Naive thymus-derived CD8-positive, alpha-beta T cell (primary cell): Measurements from ENCODE around the gene ARHGAP36. TPM values are rescaled to one million over a fixed set of nuclear protein-coding genes. Genes with fewer than 3 reads are reported as not detected.

Experiments used
- ATAC-seq, 2 donors: fragments of 150-1000 bp; cut with Tn5 transposase in 1 of 2; sonication (Bioruptor Pico), chemical (Tn5 transposase) in 1 of 2; 1 replicate in 1 of 2; 2 replicates in 1 of 2; pipeline ENCODE4 v1.10.0; 2021; ENCODE audit warnings: mild to moderate bottlenecking in 2 of 2, moderate library complexity in 2 of 2
- POLR2A ChIA-PET: fragments of 350-600 bp; sonication (Branson Sonifier 250); formaldehyde crosslinking; loops from one replicate; lab custom pipeline; 2021; ENCODE audit warnings: antibody characterized with exemption; lab: Charles Lee
- DNase-seq, 10 donors: peaks; one replicate each; pipeline versions ENCODE4 v3.0.0 to v3.0.0-alpha.2; 2020 to 2022
- H3K27ac Mint-ChIP-seq, 10 donors: one replicate each; pipeline ENCODE4 v1.8.0; 2020 to 2022; ENCODE audit warnings: mild to moderate bottlenecking in 10 of 10, mixed read lengths in 10 of 10, moderate library complexity in 4 of 10, inconsistent platforms in 1 of 10
- H3K27me3 Mint-ChIP-seq, 5 donors: one replicate each; pipeline ENCODE4 v1.8.0; 2021 to 2022; ENCODE audit warnings: mixed read lengths in 5 of 5
- H3K36me3 Mint-ChIP-seq, 3 donors: one replicate each; pipeline ENCODE4 v1.8.0; 2020 to 2022; ENCODE audit warnings: mixed read lengths in 3 of 3, mild to moderate bottlenecking in 2 of 3, inconsistent platforms in 1 of 3
- H3K4me1 Mint-ChIP-seq, 4 donors: one replicate each; pipeline ENCODE4 v1.8.0; 2021 to 2022; ENCODE audit warnings: mixed read lengths in 4 of 4
- H3K4me3 Mint-ChIP-seq, 10 donors: one replicate each; pipeline ENCODE4 v1.8.0; 2020 to 2022; ENCODE audit warnings: mild to moderate bottlenecking in 10 of 10, mixed read lengths in 10 of 10, moderate library complexity in 6 of 10, inconsistent platforms in 1 of 10
- H3K9me3 Mint-ChIP-seq, 9 donors: one replicate each; pipeline ENCODE4 v1.8.0; 2020 to 2022; ENCODE audit warnings: mixed read lengths in 9 of 9, mild to moderate bottlenecking in 3 of 9, inconsistent platforms in 1 of 9, moderate library complexity in 1 of 9
- polyA plus RNA-seq, 3 donors: library from polyadenylated mRNA; unstranded; fragments of 300-500 nt; fragmentation: Illumina TruSeq; gene quantifications; one replicate each; pipeline ENCODE4 v1.2.3, GENCODE V29; 2021
- total RNA-seq, 8 experiments: library from RNA in 2 of 8; stranded (reverse) in 2 of 8; gene quantifications; one replicate each; pipeline ENCODE4 v1.2.3 and lab custom pipeline; 2021 to 2026

The ARHGAP36 gene
- not detected for total RNA-seq
- not detected for polyA plus RNA-seq
- total RNA-seq (lab: John Stamatoyannopoulos, UW): 0 reads per million in 6 experiments

- Mint-ChIP-seq H3K9me3 (peaks cover 0 to 5% (median 0%) of the 10 kb centered on the region in 9 donors), H3K27ac (no peak within 1 kb of the TSS), H3K36me3 (no peaks in the 10 kb centered on the region), H3K4me3 (no peak within 1 kb of the TSS), H3K4me1 (no peaks in the 10 kb centered on the region), H3K27me3 (peaks cover 7 to 29% (median 13%) of the 10 kb centered on the region in 5 donors)
- ATAC-seq: no peak
- DNase-seq: no peak
- POLR2A ChIA-PET: no interaction called here
Observed at GRCh38 chrX:131058136-131058868, at the start of gene ARHGAP36. ARHGAP36 (plus strand) TSS chrX:131058346; CDS start chrX:131081666, 23,320 bp downstream.

GRCh38 chrX:131010186-131010585, 48.0 kb upstream of the ARHGAP36 start:
- no peak for DNase-seq
- H3K9me3 Mint-ChIP-seq: no peaks in the 10 kb centered on the region
- H3K27me3 Mint-ChIP-seq: peaks cover 0 to 16% (median 2%) of the 10 kb centered on the region in 5 donors
- H3K27ac Mint-ChIP-seq: no peak overlapping the region
- no peaks in the 10 kb centered on the region for H3K36me3 Mint-ChIP-seq
- ATAC-seq: no peak
- peaks cover 0 to 2% (median 0%) of the 10 kb centered on the region in 4 donors for H3K4me1 Mint-ChIP-seq
- POLR2A ChIA-PET: no interaction called here
- no peak overlapping the region for H3K4me3 Mint-ChIP-seq

- POLR2A ChIA-PET: no interaction called here
- H3K9me3 Mint-ChIP-seq: peaks cover 0 to 11% (median 0%) of the 10 kb centered on the region in 9 donors
- no peak overlapping the region for H3K4me3 Mint-ChIP-seq
- peaks cover 0 to 6% (median 0%) of the 10 kb centered on the region in 3 donors for H3K36me3 Mint-ChIP-seq
- H3K27me3 Mint-ChIP-seq: peaks cover 7 to 58% (median 15%) of the 10 kb centered on the region in 5 donors
- DNase-seq (no peak), ATAC-seq (no peak)
- H3K4me1 Mint-ChIP-seq: no peaks in the 10 kb centered on the region
- no peak overlapping the region for H3K27ac Mint-ChIP-seq
Observed at GRCh38 chrX:131025336-131025735, 32.8 kb upstream of the ARHGAP36 start.

GRCh38 chrX:131032354-131033230, 25.6 kb upstream of the ARHGAP36 start:
- ATAC-seq (no peak), DNase-seq (no peak)
- Mint-ChIP-seq H3K9me3 (no peaks in the 10 kb centered on the region), H3K4me3 (no peak overlapping the region), H3K27me3 (peaks cover 1 to 28% (median 8%) of the 10 kb centered on the region in 5 donors), H3K4me1 (no peaks in the 10 kb centered on the region), H3K27ac (no peak overlapping the region), H3K36me3 (no peaks in the 10 kb centered on the region)
- POLR2A ChIA-PET: no interaction called here

- Mint-ChIP-seq H3K27me3 (peaks cover 1 to 13% (median 4%) of the 10 kb centered on the region in 5 donors), H3K36me3 (no peaks in the 10 kb centered on the region), H3K9me3 (no peaks in the 10 kb centered on the region), H3K4me1 (no peaks in the 10 kb centered on the region), H3K27ac (no peak overlapping the region), H3K4me3 (no peak overlapping the region)
- DNase-seq (no peak), ATAC-seq (no peak)
- POLR2A ChIA-PET: no interaction called here
Observed at GRCh38 chrX:131034063-131034462, 24.1 kb upstream of the ARHGAP36 start.

GRCh38 chrX:131040781-131041180, 17.4 kb upstream of the ARHGAP36 start:
- Mint-ChIP-seq H3K9me3 (peaks cover 0 to 2% (median 0%) of the 10 kb centered on the region in 9 donors), H3K27me3 (peaks cover 4 to 28% (median 6%) of the 10 kb centered on the region in 5 donors), H3K4me3 (no peak overlapping the region), H3K4me1 (no peaks in the 10 kb centered on the region), H3K36me3 (peaks cover 0 to 6% (median 0%) of the 10 kb centered on the region in 3 donors), H3K27ac (no peak overlapping the region)
- no peak for DNase-seq
- POLR2A ChIA-PET: no interaction called here
- no peak for ATAC-seq

- Mint-ChIP-seq H3K4me1 (no peaks in the 10 kb centered on the region), H3K36me3 (peaks cover 0 to 6% (median 0%) of the 10 kb centered on the region in 3 donors), H3K27me3 (peaks cover 4 to 32% (median 10%) of the 10 kb centered on the region in 5 donors), H3K27ac (no peak overlapping the region), H3K9me3 (peaks cover 0 to 2% (median 0%) of the 10 kb centered on the region in 9 donors), H3K4me3 (no peak overlapping the region)
- no peak for DNase-seq
- no peak for ATAC-seq
- POLR2A ChIA-PET: no interaction called here
Observed at GRCh38 chrX:131041667-131042066, 16.5 kb upstream of the ARHGAP36 start.

GRCh38 chrX:131045726-131046125, 12.4 kb upstream of the ARHGAP36 start:
- Mint-ChIP-seq H3K9me3 (peaks cover 0 to 2% (median 0%) of the 10 kb centered on the region in 9 donors), H3K4me1 (no peaks in the 10 kb centered on the region), H3K27me3 (peaks cover 9 to 49% (median 12%) of the 10 kb centered on the region in 5 donors), H3K4me3 (no peak overlapping the region), H3K36me3 (peaks cover 0 to 2% (median 0%) of the 10 kb centered on the region in 3 donors), H3K27ac (no peak overlapping the region)
- POLR2A ChIA-PET: no interaction called here
- ATAC-seq (no peak), DNase-seq (no peak)

GRCh38 chrX:131046596-131046995, 11.6 kb upstream of the ARHGAP36 start:
- Mint-ChIP-seq H3K36me3 (no peaks in the 10 kb centered on the region), H3K27ac (peak overlapping the region in 1 of 10 donors; percentile 68), H3K27me3 (peaks cover 9 to 49% (median 12%) of the 10 kb centered on the region in 5 donors), H3K4me3 (no peak overlapping the region), H3K4me1 (no peaks in the 10 kb centered on the region), H3K9me3 (peaks cover 0 to 2% (median 0%) of the 10 kb centered on the region in 9 donors)
- POLR2A ChIA-PET: no interaction called here
- DNase-seq (no peak), ATAC-seq (no peak)

- Mint-ChIP-seq H3K27me3 (peaks cover 9 to 48% (median 12%) of the 10 kb centered on the region in 5 donors), H3K9me3 (peaks cover 0 to 2% (median 0%) of the 10 kb centered on the region in 9 donors), H3K4me3 (no peak overlapping the region), H3K36me3 (no peaks in the 10 kb centered on the region), H3K27ac (no peak overlapping the region), H3K4me1 (no peaks in the 10 kb centered on the region)
- no peak for ATAC-seq
- POLR2A ChIA-PET: no interaction called here
- DNase-seq: no peak
Observed at GRCh38 chrX:131047180-131047579, 11.0 kb upstream of the ARHGAP36 start.

GRCh38 chrX:131053076-131053475, 5.1 kb upstream of the ARHGAP36 start:
- POLR2A ChIA-PET: no interaction called here
- Mint-ChIP-seq H3K4me1 (no peaks in the 10 kb centered on the region), H3K27ac (no peak overlapping the region), H3K4me3 (no peak overlapping the region), H3K27me3 (peaks cover 3 to 15% (median 10%) of the 10 kb centered on the region in 5 donors), H3K36me3 (no peaks in the 10 kb centered on the region), H3K9me3 (no peaks in the 10 kb centered on the region)
- ATAC-seq: no peak
- no peak for DNase-seq

GRCh38 chrX:131054906-131055305, 3.2 kb upstream of the ARHGAP36 start:
- Mint-ChIP-seq H3K27ac (no peak overlapping the region), H3K27me3 (peaks cover 3 to 12% (median 6%) of the 10 kb centered on the region in 5 donors), H3K4me1 (no peaks in the 10 kb centered on the region), H3K4me3 (no peak overlapping the region), H3K9me3 (no peaks in the 10 kb centered on the region), H3K36me3 (no peaks in the 10 kb centered on the region)
- POLR2A ChIA-PET: no interaction called here
- no peak for DNase-seq
- ATAC-seq: no peak

GRCh38 chrX:131057706-131058105, 440 bp upstream of the ARHGAP36 start:
- H3K36me3 Mint-ChIP-seq: no peaks in the 10 kb centered on the region
- peaks cover 7 to 27% (median 13%) of the 10 kb centered on the region in 5 donors for H3K27me3 Mint-ChIP-seq
- DNase-seq (no peak), ATAC-seq (no peak)
- H3K9me3 Mint-ChIP-seq: peaks cover 0 to 5% (median 0%) of the 10 kb centered on the region in 9 donors
- H3K4me3 Mint-ChIP-seq: no peak overlapping the region
- no peak overlapping the region for H3K27ac Mint-ChIP-seq
- POLR2A ChIA-PET: no interaction called here
- H3K4me1 Mint-ChIP-seq: no peaks in the 10 kb centered on the region
